Measurements from ENCODE around the gene CCN2.
A peak's percentile ranks its signal among the peaks of the same experiment; 100 is the strongest.

CCN2 gene, protein sequence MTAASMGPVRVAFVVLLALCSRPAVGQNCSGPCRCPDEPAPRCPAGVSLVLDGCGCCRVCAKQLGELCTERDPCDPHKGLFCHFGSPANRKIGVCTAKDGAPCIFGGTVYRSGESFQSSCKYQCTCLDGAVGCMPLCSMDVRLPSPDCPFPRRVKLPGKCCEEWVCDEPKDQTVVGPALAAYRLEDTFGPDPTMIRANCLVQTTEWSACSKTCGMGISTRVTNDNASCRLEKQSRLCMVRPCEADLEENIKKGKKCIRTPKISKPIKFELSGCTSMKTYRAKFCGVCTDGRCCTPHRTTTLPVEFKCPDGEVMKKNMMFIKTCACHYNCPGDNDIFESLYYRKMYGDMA

DNA sequence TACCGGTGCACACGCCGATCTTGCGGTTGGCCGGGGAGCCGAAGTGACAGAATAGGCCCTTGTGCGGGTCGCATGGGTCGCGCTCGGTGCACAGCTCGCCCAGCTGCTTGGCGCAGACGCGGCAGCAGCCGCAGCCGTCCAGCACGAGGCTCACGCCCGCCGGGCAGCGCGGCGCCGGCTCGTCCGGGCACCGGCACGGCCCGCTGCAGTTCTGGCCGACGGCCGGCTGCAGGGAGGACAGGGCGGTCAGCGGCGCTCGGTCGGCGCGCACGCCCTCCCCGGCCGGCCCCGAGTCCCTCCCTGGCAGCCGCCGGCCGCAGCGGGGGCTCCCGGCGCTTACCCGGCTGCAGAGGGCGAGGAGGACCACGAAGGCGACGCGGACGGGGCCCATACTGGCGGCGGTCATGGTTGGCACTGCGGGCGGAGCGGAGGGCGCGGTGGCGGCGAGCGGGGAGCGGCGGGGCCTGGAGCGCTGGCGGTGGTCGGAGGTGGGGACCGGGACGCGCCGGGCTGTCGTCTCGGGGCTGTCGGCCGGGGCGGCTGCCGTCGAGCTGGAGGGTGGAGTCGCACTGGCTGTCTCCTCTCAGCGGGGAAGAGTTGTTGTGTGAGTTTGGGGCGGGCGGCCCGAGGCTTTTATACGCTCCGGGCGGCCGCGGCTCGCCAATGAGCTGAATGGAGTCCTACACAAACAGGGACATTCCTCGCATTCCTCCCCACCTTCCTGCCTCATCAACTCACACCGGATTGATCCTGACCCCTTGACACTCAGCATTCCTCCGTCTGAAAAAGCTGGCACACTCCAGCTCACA lies at the start of gene CCN2:
Gene CCN2, minus strand, starts transcription at position 606 of the 809 bp plus-strand sequence. Its CDS starts 200 bp downstream, at position 406.
- DNase-seq (ENCODE audit: low read depth in 2 of 2) = peak; percentile 98 to 99

DNA sequence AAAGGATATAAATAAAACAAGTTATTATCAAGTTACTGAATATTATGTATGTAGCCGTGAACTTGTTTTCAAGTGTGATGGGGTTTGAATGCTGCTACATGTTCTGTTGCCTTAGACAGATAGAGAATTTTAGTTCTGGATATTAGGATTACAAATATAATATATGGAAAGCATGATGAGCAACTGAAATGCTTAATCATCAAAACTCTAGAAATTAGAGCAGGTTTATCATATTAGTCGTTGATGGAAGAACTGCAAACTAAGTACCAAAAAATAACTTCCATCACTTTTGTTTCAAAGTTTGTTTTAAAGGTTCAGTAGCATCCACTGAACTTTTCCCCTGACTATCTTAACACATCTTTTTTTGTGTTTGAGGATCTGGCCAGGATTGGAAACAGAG lies 49.1 kb upstream of the CCN2 start:
- no peak for DNase-seq (ENCODE audit: low read depth in 2 of 2)

DNA sequence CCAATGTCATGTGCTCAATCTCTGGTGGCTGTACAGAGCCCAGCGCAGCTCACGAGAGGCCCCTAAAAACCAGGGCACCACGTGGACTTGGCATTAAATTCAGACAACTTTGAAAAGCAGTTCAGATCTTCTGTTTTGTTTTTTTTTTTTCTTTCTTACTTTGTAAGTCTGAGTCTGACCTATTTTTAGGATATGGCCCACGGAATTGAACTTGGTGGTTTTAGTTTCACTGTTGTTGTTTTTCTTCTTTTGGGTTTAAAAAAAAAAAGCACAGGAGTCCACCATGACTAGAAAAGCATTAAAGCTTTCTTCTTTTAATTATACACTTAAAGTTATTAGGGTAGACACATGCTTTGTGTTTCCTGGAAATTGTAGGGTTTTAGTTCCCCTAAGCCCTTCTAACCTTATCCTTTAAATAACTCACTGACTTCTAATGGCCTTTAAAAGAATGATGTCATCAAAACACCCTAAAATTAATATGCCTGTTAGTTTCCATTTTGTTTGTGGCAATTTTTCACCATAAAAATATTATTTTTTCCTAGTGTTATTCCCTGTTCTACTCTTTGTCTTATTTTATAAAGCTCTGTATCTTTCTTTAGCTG lies 48.5 kb upstream of the CCN2 start:
- DNase-seq (ENCODE audit: low read depth in 2 of 2) = no peak

DNA sequence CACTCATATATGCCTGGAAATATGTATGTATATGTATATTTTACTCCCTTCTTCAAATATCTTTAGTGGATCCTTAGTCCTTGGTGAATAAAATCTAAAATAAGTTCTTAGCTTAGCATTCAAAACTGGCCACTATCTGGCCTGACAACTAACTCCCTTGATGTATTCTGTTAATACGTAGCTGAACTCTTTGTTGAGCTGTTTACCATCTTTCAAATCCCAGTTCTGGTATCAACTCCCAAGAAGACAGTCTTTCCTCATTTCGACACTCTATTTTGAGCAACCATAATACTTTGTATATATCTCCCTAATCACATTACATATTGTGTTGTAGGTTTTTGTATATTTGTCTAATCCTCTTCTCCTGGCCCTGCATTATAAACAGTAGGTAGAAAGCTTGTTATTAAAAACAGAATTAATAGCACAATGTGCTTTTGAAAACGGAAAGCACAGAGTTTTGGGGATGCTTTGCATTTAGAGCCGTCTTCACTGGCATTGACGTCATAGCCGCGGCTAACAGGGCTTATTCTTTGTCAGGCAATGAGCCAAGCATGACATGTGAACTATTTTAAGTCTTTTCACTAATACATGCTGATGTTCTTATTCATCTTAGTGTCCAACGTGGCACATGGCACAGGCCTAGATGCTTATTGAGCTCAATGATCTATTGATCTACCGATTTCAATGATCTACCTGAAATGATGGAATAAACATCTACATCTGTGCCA lies 47.2 kb upstream of the CCN2 start:
- DNase-seq (ENCODE audit: low read depth in 2 of 2) = no peak

DNA sequence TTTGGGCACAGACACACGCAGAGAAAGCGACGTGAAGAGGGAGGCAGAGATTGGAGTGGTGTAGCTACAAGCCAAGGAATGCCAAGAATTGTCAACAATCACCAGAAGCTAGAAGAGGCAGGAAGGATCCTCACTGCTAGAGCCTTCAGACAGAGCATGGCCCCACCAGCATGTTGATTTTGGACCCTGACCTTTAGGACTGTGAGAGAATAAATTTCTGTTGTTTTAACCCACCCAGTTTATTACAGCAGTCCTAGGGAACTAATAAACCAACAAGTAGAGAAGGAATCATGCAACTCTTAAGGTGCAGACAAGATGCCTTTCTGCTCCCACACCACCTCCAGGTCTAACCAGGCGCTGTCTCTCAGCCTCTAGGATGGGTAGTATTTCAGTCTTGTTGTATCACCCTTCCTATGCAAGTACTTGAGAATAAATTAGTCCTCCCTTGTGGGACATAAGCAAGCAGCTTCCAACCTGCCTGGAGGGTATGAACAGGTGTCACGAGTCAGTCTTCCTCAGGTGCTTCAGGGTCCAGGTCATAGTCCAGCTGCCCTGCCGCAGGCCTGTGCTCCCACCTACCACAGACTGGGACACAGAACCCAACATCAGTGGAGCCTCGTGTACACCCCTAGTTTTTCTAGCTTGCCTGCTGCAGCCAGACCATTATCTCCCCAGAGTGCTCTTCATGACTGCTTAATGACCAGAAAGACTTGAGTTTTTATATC lies 46.4 kb upstream of the CCN2 start:
- DNase-seq (ENCODE audit: low read depth in 2 of 2) = no peak

DNA sequence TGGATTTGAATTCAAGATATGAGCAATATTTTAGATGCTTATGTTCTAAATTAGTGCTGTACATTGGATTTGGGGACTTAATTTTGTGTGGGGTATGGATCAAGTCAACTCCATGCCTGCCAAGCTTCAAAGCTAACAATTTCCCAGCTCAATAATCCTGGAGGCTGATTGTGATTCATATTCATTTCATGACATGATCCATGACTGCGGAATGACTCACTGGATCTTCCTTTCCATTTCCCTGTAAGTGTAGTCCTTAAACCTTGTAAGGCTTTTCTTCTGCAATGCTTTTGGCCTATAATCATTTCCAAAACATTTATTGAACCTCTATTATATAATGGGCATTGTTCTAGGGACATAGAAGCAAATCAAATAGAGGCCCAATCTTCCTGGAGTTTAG lies 44.7 kb upstream of the CCN2 start:
- peak; percentile 78 to 80 for DNase-seq (ENCODE audit: low read depth in 2 of 2)

DNA sequence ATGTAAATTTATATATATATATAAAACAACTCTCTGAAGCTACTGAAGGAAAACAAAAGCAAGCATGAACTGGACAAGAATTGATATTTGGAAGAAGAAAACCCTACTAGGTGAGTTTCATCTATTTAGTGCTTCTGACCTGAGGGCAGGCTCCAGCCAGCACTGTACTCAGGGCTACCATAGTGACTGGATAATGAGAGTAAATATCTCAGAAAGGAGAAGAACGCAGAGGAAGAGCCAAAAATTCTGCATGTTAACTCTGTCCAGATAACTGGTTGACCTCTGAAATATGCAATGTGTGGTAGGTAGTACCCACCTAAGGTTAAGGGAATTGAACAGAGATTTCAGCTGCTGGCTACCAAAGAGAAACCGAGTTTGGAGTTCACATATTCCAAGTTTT lies 41.4 kb upstream of the CCN2 start:
- no peak for DNase-seq (ENCODE audit: low read depth in 2 of 2)

DNA sequence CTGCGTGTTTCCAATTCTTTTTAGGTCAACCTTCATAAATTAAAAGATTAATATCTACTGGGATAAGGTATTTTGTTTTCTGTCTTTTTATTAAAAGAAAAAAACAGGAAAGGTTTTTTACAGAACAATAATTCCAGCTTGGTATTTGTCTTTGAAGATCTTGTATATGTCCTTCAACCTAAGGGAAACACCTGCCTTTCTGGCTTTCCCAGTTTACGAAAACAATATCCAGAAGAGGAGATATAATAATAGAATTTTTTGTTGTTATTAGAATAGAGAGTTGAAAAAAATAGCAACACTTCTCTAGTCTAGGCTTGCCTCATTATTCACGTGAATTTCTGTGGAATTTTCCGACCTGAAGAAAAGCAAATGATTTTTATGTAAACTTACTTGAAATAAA lies 37.9 kb upstream of the CCN2 start:
- no peak for DNase-seq (ENCODE audit: low read depth in 2 of 2)

DNA sequence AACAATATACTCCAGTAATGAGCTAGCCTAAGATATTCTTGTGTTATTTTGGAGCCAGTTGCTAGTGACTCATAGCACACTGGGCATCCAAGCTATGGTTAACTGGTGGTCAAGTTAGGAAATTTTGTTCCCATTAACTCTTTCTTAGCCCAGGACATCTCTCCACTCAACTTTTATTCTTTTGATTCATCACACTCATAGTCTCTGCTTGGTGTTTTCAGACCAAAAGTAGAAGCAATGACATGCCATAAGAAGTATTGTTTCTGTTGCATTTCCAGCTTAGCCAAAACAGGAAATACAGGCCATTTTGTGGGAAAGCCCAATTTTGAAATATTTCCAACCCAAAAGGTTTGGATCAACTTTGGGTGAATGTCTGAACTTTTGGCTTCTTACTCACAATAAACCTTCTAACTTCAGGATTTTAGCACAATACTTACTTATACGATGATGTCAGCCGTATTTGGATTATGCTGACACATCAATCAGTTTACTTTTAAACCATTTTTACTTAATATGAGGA lies 31.6 kb upstream of the CCN2 start:
- peak; percentile 75 to 77 for DNase-seq (ENCODE audit: low read depth in 2 of 2)

DNA sequence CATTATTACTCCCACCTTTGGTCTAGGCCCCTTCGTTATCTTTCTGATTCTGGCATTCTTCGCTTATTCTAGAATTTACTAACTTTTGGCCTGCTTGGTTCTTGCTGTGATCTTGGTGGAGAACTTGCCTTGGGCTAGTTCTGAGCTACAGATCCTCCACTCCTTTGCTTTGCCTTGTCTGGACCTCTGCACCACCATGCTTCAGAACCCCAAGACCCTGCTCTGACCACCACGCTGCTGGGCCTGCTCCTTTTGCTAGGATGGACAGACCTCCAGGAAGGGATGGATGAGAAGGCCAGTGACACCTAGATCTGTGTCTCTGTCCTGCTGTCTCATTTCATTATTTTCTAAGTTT lies 30.4 kb upstream of the CCN2 start:
- no peak for DNase-seq (ENCODE audit: low read depth in 2 of 2)

DNA sequence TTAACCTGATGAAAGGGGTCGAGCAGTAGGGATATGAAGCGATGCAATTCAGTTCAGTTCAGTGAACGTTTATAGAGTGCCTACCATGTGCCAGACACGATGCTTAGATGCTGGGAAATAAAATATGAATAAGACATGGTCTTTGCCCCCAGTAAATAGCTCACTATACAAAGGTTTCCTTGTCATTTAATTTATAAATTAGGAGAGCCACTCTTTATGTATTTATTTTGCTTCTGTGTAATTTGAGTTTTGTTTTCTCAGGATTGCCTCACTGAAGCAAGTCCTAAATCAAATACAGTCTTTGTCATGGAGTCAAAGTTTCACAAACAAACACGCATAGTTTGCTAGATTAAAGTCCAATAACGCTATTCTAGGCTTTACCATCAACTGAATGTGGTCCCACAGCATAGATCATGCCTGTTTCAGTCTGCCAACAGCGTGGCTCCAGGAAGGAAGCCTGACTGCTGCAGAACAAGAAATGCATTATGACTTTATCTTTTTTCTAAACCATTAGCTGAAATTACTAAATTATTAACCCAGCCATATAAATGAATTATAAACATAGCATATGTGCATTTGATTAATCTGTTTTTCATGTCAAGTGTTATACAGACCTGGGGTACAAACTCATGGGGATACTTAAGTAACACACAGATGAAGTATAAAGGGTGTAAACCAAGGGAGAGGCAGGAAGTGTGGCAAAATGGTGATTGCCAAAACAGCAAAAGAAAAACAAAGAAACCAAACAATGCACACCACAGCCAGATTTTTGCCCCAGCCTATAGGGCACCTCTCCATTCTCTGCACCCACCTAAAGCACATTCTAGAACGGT lies 29.8 kb upstream of the CCN2 start:
- DNase-seq (ENCODE audit: low read depth in 2 of 2) = no peak

DNA sequence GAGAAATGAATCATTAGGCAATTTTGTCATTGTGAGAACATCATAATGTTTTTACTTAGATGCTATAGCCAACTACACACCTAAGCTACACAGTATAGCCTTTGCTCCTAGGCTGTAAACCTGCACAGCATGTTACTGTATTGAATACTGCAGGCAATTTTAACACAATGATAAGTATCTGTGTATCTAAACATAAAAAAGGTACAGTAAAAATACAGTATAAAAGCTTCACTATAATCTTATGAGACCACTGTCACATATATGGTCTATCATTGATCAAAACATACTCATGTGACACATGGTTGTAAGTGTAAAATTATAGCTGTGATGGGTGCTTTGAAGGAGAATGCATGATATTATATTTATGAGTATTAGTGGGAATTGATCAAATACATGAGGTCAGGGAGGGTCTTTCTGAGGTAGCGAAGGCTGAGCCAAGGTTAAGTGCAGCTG lies 29.2 kb upstream of the CCN2 start:
- DNase-seq (ENCODE audit: low read depth in 2 of 2) = no peak

DNA sequence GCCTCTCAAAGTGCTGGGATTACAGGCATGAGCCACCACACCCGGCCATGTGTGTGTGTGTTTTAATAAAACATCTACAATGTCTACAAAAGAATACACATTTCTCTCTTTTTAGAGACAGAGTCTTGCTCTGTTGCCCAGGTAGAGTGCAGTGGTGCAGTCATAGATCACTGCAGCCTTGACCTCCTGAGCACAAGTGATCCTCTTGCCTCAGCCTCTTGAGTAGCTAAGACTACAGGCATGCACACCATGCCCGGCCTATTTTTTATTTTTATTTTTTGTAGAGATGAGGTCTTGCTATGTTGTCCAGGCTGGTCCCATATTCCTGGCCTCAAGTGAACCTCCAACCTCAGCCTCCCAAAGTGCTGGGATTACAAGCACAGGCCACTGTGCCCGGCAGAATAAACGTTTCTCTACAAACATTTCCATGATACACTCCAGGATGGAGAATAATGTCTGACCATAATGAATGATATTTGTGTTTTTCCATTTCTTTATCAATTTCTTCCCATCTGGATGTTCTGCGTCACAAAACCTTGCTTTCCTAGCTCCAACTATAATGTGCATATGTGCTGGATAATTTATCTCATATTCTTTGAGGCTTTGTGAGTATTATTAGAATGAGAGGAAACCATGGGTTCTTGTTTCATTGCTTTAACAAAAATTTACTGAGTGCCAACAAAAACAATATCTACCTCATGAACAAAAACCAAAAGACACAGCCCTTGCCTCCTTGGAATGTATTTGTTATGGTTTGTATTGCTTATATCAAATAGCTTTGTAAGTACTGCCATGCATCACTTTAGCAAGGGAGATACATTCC lies 28.6 kb upstream of the CCN2 start:
- DNase-seq (ENCODE audit: low read depth in 2 of 2) = peak; percentile 82 to 84

DNA sequence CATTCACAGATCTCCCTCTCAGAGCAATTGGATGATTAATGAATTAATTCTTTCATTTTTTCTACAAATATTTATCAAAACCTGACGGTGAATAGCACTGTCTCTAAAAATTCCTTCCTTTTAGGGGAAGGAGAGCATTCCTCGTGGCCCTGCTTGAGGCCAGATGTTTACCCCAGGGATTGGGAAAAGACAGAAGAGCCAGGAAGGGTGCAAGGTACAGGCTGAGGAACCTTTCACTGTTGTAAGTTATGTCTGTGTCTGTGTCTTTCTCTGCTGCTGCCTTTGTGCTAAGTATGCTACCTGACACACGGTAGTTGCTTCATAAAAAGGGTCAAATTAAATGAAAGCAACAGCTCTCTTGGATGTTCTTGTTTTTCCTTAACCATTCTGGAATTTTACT lies 27.4 kb upstream of the CCN2 start:
- no peak for DNase-seq (ENCODE audit: low read depth in 2 of 2)

DNA sequence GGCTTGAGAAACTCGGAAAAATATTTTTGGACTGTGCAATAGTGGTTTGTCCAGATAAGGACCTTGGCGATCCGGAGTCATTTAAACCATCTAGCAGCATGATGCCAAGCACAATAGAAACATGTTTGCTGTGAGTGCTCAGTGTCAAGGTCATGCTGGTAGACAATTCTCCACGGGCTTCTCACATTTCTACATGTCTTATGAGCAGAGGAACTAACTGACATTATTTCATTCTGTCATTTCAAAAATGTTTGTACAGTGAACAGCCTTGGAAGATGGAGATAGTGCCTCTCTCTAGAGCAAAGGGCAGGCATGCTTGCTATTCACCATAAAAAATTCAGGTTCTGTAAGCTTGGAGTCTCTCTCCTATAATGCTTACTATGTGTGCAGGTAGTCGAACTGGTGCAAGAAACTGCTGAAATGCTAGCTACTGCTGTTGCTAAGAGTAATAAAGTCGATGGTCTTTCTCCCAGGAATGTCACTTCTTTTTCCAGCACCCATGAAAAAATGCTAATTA lies 25.4 kb upstream of the CCN2 start:
- no peak for DNase-seq (ENCODE audit: low read depth in 2 of 2)

DNA sequence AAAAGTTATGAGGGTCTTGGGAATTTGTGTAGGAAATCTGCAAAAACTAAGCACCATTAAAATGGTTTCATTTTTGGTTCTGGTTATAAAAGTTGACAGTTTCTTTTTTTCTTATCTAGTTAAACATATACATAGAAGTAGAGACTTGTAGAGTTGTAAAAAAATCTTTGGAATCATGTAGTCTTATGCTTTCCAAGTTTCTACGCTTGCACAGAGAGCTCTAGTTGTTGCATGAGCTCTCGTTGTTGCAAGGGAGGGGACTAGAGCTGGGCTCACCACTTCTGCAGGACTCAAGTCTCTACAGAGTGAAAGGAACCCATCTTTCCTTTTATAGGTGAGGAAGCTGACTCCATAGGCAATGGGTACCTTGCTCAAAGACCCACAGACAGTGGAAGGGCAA lies 21.6 kb upstream of the CCN2 start:
- DNase-seq (ENCODE audit: low read depth in 2 of 2) = no peak

DNA sequence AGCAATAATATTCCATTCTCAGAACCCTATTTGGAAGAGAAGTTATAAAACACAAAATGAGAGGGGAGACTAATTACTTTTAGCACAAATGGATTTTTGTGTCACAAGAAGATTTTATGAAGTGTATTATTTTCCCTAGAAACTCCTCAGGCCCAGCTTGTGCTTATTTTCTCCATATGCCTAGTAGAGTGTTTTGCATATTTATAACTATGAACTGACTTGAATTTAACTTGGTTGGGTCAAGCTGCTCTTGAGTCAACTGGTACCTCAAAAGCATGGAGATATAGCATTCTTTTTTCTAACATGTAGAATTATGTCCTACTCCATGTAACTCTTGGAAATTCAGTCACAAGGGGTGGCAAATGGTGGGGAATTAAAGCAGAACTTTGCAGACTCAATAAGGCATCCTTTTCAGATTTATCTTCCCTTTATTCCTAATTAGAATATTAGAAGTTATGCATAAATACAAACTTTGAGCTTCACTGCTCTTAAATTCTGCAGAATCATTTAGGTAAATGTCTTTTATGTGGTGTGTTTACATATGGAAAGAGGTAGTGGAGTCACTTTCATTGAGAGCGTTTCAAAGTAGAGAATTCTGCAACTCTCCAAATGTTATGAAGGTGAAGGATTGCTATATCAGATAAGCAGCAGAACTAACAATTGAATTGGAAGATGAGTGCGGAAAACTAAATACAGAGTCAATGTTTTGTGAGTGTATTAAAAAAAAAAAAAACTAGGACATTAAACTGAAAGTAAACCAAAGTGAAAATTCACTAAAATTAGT lies 19.1 kb upstream of the CCN2 start:
- DNase-seq (ENCODE audit: low read depth in 2 of 2) = no peak

DNA sequence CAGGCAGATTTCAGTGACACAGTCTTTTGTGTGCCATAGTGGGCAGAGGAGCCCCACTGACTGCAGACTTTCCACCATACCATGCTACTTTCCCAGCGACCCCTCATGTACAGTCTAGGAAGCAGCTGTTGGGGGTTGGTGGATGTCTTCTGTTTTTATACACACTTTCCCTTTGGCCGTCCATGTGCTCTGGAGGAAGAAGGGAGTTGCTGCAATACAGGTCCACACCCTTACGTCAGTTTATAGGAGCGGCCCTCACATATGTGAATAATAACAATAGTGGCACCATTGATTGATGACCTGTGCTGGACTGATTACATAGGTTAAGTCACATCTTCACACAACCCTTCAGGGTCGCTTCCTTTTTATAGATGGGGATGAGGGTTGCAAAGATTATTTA lies 17.5 kb upstream of the CCN2 start:
- DNase-seq (ENCODE audit: low read depth in 2 of 2) = no peak
